CD14-positive monocyte (primary cell): ENCODE measurements around the gene TSPAN18. TPM values are rescaled to one million over a fixed set of nuclear protein-coding genes. Genes with fewer than 3 reads are reported as not detected.

Experiments
- DNase-seq, 3 donors: peaks; one replicate each; pipeline ENCODE4 v3.0.0-alpha.2; 2011 to 2022
- H2AFZ ChIP-seq: 2 replicates; pipeline ENCODE4 v1.6.0; 2012; ENCODE audit warnings: mild to moderate bottlenecking, low read depth, low read length, inconsistent platforms; ENCODE audit not compliant: insufficient read depth, poor library complexity, severe bottlenecking
- H3K27ac ChIP-seq, 2 donors: 1 replicate in 1 of 2; 2 replicates in 1 of 2; pipeline ENCODE4 v1.5.1; 2012 to 2013; ENCODE audit warnings: low read length in 2 of 2, control low read depth in 1 of 2, inconsistent platforms in 1 of 2, low read depth in 1 of 2, mild to moderate bottlenecking in 1 of 2
- H3K27me3 ChIP-seq, 2 donors: one replicate each; pipeline versions ENCODE4 v1.6.0 to v1.6.1; 2011 to 2013; ENCODE audit warnings: low read length in 2 of 2; ENCODE audit not compliant: control insufficient read depth in 2 of 2, insufficient read depth in 2 of 2
- H3K36me3 ChIP-seq, 2 donors: replicated peaks in 1 of 2; 1 replicate in 1 of 2; 2 replicates in 1 of 2; pipeline versions ENCODE4 v1.5.1 to v1.6.1; 2012 to 2013; ENCODE audit warnings: low read length in 2 of 2, control low read depth in 1 of 2, inconsistent platforms in 1 of 2, mild to moderate bottlenecking in 1 of 2; ENCODE audit not compliant: insufficient read depth in 2 of 2, control insufficient read depth in 1 of 2
- H3K4me1 ChIP-seq, 2 donors: 1 replicate in 1 of 2; 2 replicates in 1 of 2; pipeline versions ENCODE4 v1.5.1 to v1.6.1; 2012 to 2013; ENCODE audit warnings: low read length in 2 of 2, control low read depth in 1 of 2, inconsistent platforms in 1 of 2, mild to moderate bottlenecking in 1 of 2, moderate library complexity in 1 of 2; ENCODE audit not compliant: insufficient read depth in 2 of 2, control insufficient read depth in 1 of 2
- H3K4me2 ChIP-seq: replicated peaks from 2 replicates; pipeline ENCODE3; 2012; ENCODE audit warnings: low read length, moderate library complexity, mild to moderate bottlenecking; ENCODE audit not compliant: poor library complexity, severe bottlenecking; ENCODE audit errors: extremely low read depth
- H3K4me3 ChIP-seq, 3 experiments: fragments of 200-600 bp in 1 of 3; sonication (generic) in 1 of 3; replicated peaks in 1 of 3; 1 replicate in 2 of 3; 2 replicates in 1 of 3; pipeline ENCODE4 v1.5.1; 2011 to 2013; ENCODE audit warnings: low read length in 3 of 3, mild to moderate bottlenecking in 3 of 3, control low read depth in 2 of 3, low read depth in 2 of 3, inconsistent platforms in 1 of 3, moderate library complexity in 1 of 3
- H3K79me2 ChIP-seq: 2 replicates; pipeline ENCODE4 v1.6.0; 2012; ENCODE audit warnings: mild to moderate bottlenecking, control low read depth, inconsistent platforms, low read length, moderate library complexity; ENCODE audit not compliant: insufficient read depth
- H3K9ac ChIP-seq: 2 replicates; pipeline ENCODE4 v1.6.0; 2017; ENCODE audit warnings: low read length, mild to moderate bottlenecking; ENCODE audit not compliant: insufficient read depth, poor library complexity, severe bottlenecking
- H3K9me3 ChIP-seq, 2 donors: replicated peaks in 1 of 2; 1 replicate in 1 of 2; 2 replicates in 1 of 2; pipeline versions ENCODE4 v1.5.1 to v1.6.1; 2012 to 2013; ENCODE audit warnings: low read length in 2 of 2, control low read depth in 1 of 2; ENCODE audit not compliant: control insufficient read depth in 1 of 2, insufficient read depth in 1 of 2
- H4K20me1 ChIP-seq: 2 replicates; pipeline ENCODE4 v1.6.0; 2012; ENCODE audit warnings: mild to moderate bottlenecking, low read length, control low read depth, moderate library complexity; ENCODE audit not compliant: insufficient read depth
- H3K27ac Mint-ChIP-seq, 7 donors: one replicate each; pipeline ENCODE4 v1.8.0; 2020; ENCODE audit warnings: mild to moderate bottlenecking in 7 of 7, mixed read lengths in 7 of 7, moderate library complexity in 6 of 7, inconsistent platforms in 2 of 7
- H3K27me3 Mint-ChIP-seq, 3 donors: one replicate each; pipeline ENCODE4 v1.8.0; 2021 to 2022; ENCODE audit warnings: low read depth in 3 of 3, mild to moderate bottlenecking in 3 of 3, mixed read lengths in 3 of 3, moderate library complexity in 3 of 3, inconsistent platforms in 1 of 3
- H3K36me3 Mint-ChIP-seq, 2 donors: one replicate each; pipeline ENCODE4 v1.8.0; 2020; ENCODE audit warnings: mixed read lengths in 2 of 2, inconsistent platforms in 1 of 2, mild to moderate bottlenecking in 1 of 2
- H3K4me1 Mint-ChIP-seq: one replicate; pipeline ENCODE4 v1.8.0; 2020; ENCODE audit warnings: mild to moderate bottlenecking, mixed read lengths
- H3K4me3 Mint-ChIP-seq, 2 donors: one replicate each; pipeline ENCODE4 v1.8.0; 2020; ENCODE audit warnings: mild to moderate bottlenecking in 2 of 2, mixed read lengths in 2 of 2, moderate library complexity in 1 of 2
- H3K9me3 Mint-ChIP-seq, 7 donors: one replicate each; pipeline ENCODE4 v1.8.0; 2020 to 2022; ENCODE audit warnings: mixed read lengths in 7 of 7, mild to moderate bottlenecking in 6 of 7, moderate library complexity in 6 of 7, inconsistent platforms in 2 of 7
- WGBS: methylation state at CpG from one replicate; pipeline ENCODE4 v1.1.5; 2013; ENCODE audit warnings: missing lambda C conversion rate; ENCODE audit not compliant: insufficient coverage; 5-methylcytosine and 5-hydroxymethylcytosine counted together
- intact Hi-C, 2 donors: fragments of 100-400 bp; cut with micrococcal nuclease; formaldehyde crosslinking; loops; one replicate each; pipeline versions ENCODE4 v1.15.0 to v1.15.1; 2023
- polyA plus RNA-seq, 3 donors: library from polyadenylated mRNA; depleted of rRNA in 1 of 3; unstranded in 2 of 3; stranded (reverse) in 1 of 3; fragments of 300-500 nt in 2 of 3; fragments of >200 nt in 1 of 3; fragmentation: Illumina TruSeq in 2 of 3; gene quantifications; 1 replicate in 2 of 3; 2 replicates in 1 of 3; pipeline ENCODE4 v1.2.3, GENCODE V29; 2012 to 2021
- TF ChIP-seq, protein P1 (sequence below): fragments of 200-600 bp; IDR thresholded peaks from one replicate; pipeline ENCODE4 v1.8.0; 2022; ENCODE audit warnings: antibody characterized with exemption, mild to moderate bottlenecking

Gene TSPAN18
- polyA plus RNA-seq, 3 donors, result not detected

DNA sequence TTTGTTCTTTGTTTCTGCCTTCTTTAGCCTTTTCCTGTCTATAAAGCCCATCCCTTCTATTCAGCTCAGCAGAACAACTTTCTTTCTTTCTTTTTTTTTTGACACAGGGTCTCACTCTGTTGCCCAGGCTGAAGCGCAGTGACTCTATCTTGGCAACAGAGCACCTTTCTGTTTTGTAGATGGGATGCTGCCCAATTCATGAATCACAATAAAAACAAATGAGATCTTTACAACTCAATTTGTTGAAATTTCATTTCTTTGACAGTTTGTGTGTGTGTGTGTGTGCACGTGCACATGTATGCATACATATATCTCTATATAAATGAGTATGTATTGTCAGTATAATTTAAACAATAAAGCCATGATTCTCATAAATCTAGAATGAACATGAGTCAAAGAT is 25.5 kb downstream of the TSPAN18 start:
- intact Hi-C loops, result no loop called here
- Histone ChIP-seq H3K4me1 (no peaks in the 10 kb centered on the region), H4K20me1 (no peaks in the 10 kb centered on the region), H3K4me3 (no peak overlapping the region), H3K27ac (no peak overlapping the region), H3K4me2 (no peak overlapping the region), H2AFZ (no peak overlapping the region), H3K79me2 (no peaks in the 10 kb centered on the region), H3K36me3 (no peaks in the 10 kb centered on the region), H3K27me3 (no peaks in the 10 kb centered on the region), H3K9ac (no peak overlapping the region), H3K9me3 (peaks cover 0 to under 1% of the 10 kb centered on the region in 2 donors)
- H3K9me3 Mint-ChIP-seq, result peaks cover 0 to 3% (median 0%) of the 10 kb centered on the region in 7 donors
- WGBS, result no CpG with 5 or more reads among the region's 2 CpGs
- no peak overlapping the region for H3K27ac Mint-ChIP-seq
- DNase-seq, result no peak
- H3K4me1 Mint-ChIP-seq, result no peaks in the 10 kb centered on the region
- peaks cover 11 to 19% (median 11%) of the 10 kb centered on the region in 3 donors for H3K27me3 Mint-ChIP-seq
- no peaks in the 10 kb centered on the region for H3K36me3 Mint-ChIP-seq
- TF ChIP-seq, protein P1, sequence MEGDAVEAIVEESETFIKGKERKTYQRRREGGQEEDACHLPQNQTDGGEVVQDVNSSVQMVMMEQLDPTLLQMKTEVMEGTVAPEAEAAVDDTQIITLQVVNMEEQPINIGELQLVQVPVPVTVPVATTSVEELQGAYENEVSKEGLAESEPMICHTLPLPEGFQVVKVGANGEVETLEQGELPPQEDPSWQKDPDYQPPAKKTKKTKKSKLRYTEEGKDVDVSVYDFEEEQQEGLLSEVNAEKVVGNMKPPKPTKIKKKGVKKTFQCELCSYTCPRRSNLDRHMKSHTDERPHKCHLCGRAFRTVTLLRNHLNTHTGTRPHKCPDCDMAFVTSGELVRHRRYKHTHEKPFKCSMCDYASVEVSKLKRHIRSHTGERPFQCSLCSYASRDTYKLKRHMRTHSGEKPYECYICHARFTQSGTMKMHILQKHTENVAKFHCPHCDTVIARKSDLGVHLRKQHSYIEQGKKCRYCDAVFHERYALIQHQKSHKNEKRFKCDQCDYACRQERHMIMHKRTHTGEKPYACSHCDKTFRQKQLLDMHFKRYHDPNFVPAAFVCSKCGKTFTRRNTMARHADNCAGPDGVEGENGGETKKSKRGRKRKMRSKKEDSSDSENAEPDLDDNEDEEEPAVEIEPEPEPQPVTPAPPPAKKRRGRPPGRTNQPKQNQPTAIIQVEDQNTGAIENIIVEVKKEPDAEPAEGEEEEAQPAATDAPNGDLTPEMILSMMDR, result no peak
- no peak overlapping the region for H3K4me3 Mint-ChIP-seq

DNA sequence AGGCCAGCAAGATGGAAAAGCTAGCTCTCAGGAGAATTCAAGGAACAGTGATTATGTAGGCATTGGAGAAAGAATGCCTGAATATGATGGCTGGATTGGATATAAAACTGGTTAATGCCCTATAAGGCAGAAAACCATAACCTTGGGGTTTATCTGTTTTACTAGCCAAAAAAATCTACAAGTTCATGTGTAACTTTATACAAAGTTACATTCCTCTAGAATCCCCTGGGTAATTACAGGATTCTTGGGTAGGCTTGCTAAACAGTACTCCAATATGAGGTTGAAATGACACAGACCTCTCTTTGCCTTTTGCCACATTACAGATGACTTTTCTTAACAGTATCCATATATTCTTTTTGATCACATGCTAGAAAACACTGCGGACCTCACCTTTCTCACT is 26.0 kb downstream of the TSPAN18 start:
- no peak overlapping the region for H3K9ac ChIP-seq
- WGBS, result 100% methylated on average over 1 of the region's 1 CpG
- H3K9me3 ChIP-seq, result peaks cover 0 to 3% of the 10 kb centered on the region in 2 donors
- H3K4me3 ChIP-seq, result no peak overlapping the region
- H3K36me3 ChIP-seq, result no peaks in the 10 kb centered on the region
- H3K27me3 ChIP-seq, result no peaks in the 10 kb centered on the region
- H3K9me3 Mint-ChIP-seq, result peaks cover 0 to 6% (median 1%) of the 10 kb centered on the region in 7 donors
- H3K4me1 Mint-ChIP-seq, result no peaks in the 10 kb centered on the region
- no peaks in the 10 kb centered on the region for H3K36me3 Mint-ChIP-seq
- no peak overlapping the region for H2AFZ ChIP-seq
- TF ChIP-seq, protein P1, result no peak
- no peak overlapping the region for H3K4me3 Mint-ChIP-seq
- H3K4me2 ChIP-seq, result no peak overlapping the region
- no peak overlapping the region for H3K27ac ChIP-seq
- intact Hi-C loops, result no loop called here
- no peaks in the 10 kb centered on the region for H3K79me2 ChIP-seq
- peaks cover 11 to 19% (median 11%) of the 10 kb centered on the region in 3 donors for H3K27me3 Mint-ChIP-seq
- H3K27ac Mint-ChIP-seq, result no peak overlapping the region
- DNase-seq, result no peak
- H3K4me1 ChIP-seq, result no peaks in the 10 kb centered on the region
- H4K20me1 ChIP-seq, result no peaks in the 10 kb centered on the region
